Measurements from ENCODE around the gene C3.

DNA sequence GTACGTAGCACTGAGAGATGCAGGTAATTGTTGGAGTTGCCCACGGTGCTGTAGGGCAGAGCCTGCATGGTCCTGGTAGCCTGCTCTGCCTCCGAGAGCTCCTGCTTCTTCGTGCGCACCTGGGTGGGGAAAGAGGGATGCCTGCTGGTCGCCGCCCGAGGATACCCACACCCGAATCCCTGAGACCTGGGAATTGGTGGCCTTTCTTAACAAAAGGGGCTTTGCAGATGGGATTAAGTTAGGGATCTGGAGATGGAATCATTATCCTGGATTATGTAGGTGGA lies 9.4 kb downstream of the C3 start:
- TF ChIP-seq, protein P1, sequence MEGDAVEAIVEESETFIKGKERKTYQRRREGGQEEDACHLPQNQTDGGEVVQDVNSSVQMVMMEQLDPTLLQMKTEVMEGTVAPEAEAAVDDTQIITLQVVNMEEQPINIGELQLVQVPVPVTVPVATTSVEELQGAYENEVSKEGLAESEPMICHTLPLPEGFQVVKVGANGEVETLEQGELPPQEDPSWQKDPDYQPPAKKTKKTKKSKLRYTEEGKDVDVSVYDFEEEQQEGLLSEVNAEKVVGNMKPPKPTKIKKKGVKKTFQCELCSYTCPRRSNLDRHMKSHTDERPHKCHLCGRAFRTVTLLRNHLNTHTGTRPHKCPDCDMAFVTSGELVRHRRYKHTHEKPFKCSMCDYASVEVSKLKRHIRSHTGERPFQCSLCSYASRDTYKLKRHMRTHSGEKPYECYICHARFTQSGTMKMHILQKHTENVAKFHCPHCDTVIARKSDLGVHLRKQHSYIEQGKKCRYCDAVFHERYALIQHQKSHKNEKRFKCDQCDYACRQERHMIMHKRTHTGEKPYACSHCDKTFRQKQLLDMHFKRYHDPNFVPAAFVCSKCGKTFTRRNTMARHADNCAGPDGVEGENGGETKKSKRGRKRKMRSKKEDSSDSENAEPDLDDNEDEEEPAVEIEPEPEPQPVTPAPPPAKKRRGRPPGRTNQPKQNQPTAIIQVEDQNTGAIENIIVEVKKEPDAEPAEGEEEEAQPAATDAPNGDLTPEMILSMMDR (IDR thresholded peaks at IDR 0.05) = no peak
- no peak for TF ChIP-seq POLR2A (IDR thresholded peaks at IDR 0.05)
- TF ChIP-seq EP300 (IDR thresholded peaks at IDR 0.05) = no peak
- no peak for TF ChIP-seq POLR2AphosphoS5 (IDR thresholded peaks at IDR 0.05)
